Type B pancreatic cell (in vitro differentiated cells): Measurements from ENCODE around the gene MED6. TPM values are rescaled to one million over a fixed set of nuclear protein-coding genes. Genes with fewer than 3 reads are reported as not detected.

ENCODE experiments used
- DNase-seq: peaks from one replicate; pipeline ENCODE4 v3.0.0; 2021; ENCODE audit warnings: mixed read lengths; ENCODE audit not compliant: unreplicated experiment; ENCODE audit errors: extremely low spot score
- H3K27ac Mint-ChIP-seq: 2 replicates; pipeline ENCODE4 v1.8.0; 2021; ENCODE audit warnings: mild to moderate bottlenecking, mixed read lengths
- H3K27me3 Mint-ChIP-seq: 2 replicates; pipeline ENCODE4 v1.8.0; 2021; ENCODE audit warnings: mixed read lengths
- H3K36me3 Mint-ChIP-seq: 2 replicates; pipeline ENCODE4 v1.8.0; 2021; ENCODE audit warnings: mixed read lengths
- H3K4me1 Mint-ChIP-seq: one replicate; pipeline ENCODE4 v1.8.0; 2021; ENCODE audit warnings: mixed read lengths; ENCODE audit not compliant: unreplicated experiment
- H3K4me3 Mint-ChIP-seq: 2 replicates; pipeline ENCODE4 v1.8.0; 2021; ENCODE audit warnings: mild to moderate bottlenecking, mixed read lengths
- H3K9me3 Mint-ChIP-seq: 2 replicates; pipeline ENCODE4 v1.8.0; 2021; ENCODE audit warnings: mixed read lengths
- CTCF ChIP-seq: fragments of 200-600 bp; sonication (generic); conservative IDR thresholded peaks from 2 replicates; pipeline ENCODE4 v1.5.0; 2021; ENCODE audit warnings: antibody characterized with exemption, mild to moderate bottlenecking
- long read RNA-seq: library from polyadenylated mRNA; unstranded; transcript quantifications from one replicate; pipeline ENCODE4 v2.0.0, GENCODE V29; 2020
- total RNA-seq: library from RNA; stranded (reverse); gene quantifications from 2 replicates; pipeline ENCODE4 v1.2.1, GENCODE V29; 2021; ENCODE audit warnings: low replicate concordance

The MED6 gene
- 43.4 and 46.5 TPM in 2 replicates for total RNA-seq
- long read RNA-seq, transcript MED6-201 (8 exons, 1,995 nt) = major isoform, 57 of 78 reads
- long read RNA-seq, partial matches to known transcripts = 2 of 78 reads
- long read RNA-seq, other reads (novel, unspliced or antisense) = 15 of 78 reads

GRCh38 chr14:70600382-70601157 is at the start of gene MED6:
TSS of gene MED6 (minus strand) at chr14:70600655. CDS start at chr14:70600637, 18 bp downstream.
- H3K27me3 Mint-ChIP-seq = peaks cover 3% of the 10 kb centered on the region
- no peak for TF ChIP-seq CTCF
- H3K4me1 Mint-ChIP-seq = peaks cover 9% of the 10 kb centered on the region
- peak within 1 kb of the TSS; percentile 97 for H3K27ac Mint-ChIP-seq
- no peaks in the 10 kb centered on the region for H3K36me3 Mint-ChIP-seq
- H3K9me3 Mint-ChIP-seq = no peaks in the 10 kb centered on the region
- DNase-seq = peak; percentile 87
- peak within 1 kb of the TSS; percentile 99 for H3K4me3 Mint-ChIP-seq

- Mint-ChIP-seq H3K36me3 (peaks cover 6% of the 10 kb centered on the region), H3K9me3 (no peaks in the 10 kb centered on the region), H3K4me1 (no peaks in the 10 kb centered on the region), H3K27ac (peak overlapping the region; percentile 22), H3K27me3 (no peaks in the 10 kb centered on the region), H3K4me3 (no peak overlapping the region)
- no peak for DNase-seq
- TF ChIP-seq CTCF = no peak
Observed at GRCh38 chr14:70649803-70650202, 49.3 kb upstream of the MED6 start.

GRCh38 chr14:70648346-70648745 is 47.9 kb upstream of the MED6 start:
- TF ChIP-seq CTCF = no peak
- Mint-ChIP-seq H3K4me1 (peaks cover 5% of the 10 kb centered on the region), H3K27me3 (peaks cover 6% of the 10 kb centered on the region), H3K36me3 (peaks cover 6% of the 10 kb centered on the region), H3K9me3 (no peaks in the 10 kb centered on the region), H3K27ac (no peak overlapping the region), H3K4me3 (no peak overlapping the region)
- no peak for DNase-seq

- no peak for TF ChIP-seq CTCF
- Mint-ChIP-seq H3K9me3 (no peaks in the 10 kb centered on the region), H3K36me3 (no peaks in the 10 kb centered on the region), H3K4me3 (peak overlapping the region; percentile 74), H3K27me3 (peaks cover 16% of the 10 kb centered on the region), H3K4me1 (peaks cover 13% of the 10 kb centered on the region), H3K27ac (peak overlapping the region; percentile 21)
- no peak for DNase-seq
Observed at GRCh38 chr14:70646705-70647104, 46.2 kb upstream of the MED6 start.

- Mint-ChIP-seq H3K27me3 (peaks cover 21% of the 10 kb centered on the region), H3K27ac (peak overlapping the region; percentile 12), H3K36me3 (no peaks in the 10 kb centered on the region), H3K4me1 (peaks cover 18% of the 10 kb centered on the region), H3K9me3 (no peaks in the 10 kb centered on the region), H3K4me3 (no peak overlapping the region)
- DNase-seq = no peak
- TF ChIP-seq CTCF = no peak
Observed at GRCh38 chr14:70645892-70646291, 45.4 kb upstream of the MED6 start.
